GM19452 (cell line): ENCODE data around the gene RBM4.
"Not testable (repeated sequence)": the region's sequence is repeated elsewhere in the genome, so short reads cannot be mapped to it uniquely, and the experiment has no call there.

Experiments
- ATAC-seq: cut with Tn5 transposase; IDR thresholded peaks from one replicate; pipeline ENCODE4 v1.9.1; 2021; ENCODE audit not compliant: unreplicated experiment

The RBM4 gene

GRCh38 chr11:66616379-66617154 is 21.9 kb upstream of the RBM4 start, which contains the start of gene RBM14:
Gene RBM14 (plus strand): TSS chr11:66616630. CDS start chr11:66616721, 91 bp downstream.
- peak; percentile 78 for ATAC-seq

GRCh38 chr11:66617155-66617834 is 21.2 kb upstream of the RBM4 start:
- no peak for ATAC-seq

GRCh38 chr11:66619080-66619554 is 19.4 kb upstream of the RBM4 start:
- no peak for ATAC-seq

- no peak for ATAC-seq
Measured at GRCh38 chr11:66624450-66624849, 14.1 kb upstream of the RBM4 start.

DNA sequence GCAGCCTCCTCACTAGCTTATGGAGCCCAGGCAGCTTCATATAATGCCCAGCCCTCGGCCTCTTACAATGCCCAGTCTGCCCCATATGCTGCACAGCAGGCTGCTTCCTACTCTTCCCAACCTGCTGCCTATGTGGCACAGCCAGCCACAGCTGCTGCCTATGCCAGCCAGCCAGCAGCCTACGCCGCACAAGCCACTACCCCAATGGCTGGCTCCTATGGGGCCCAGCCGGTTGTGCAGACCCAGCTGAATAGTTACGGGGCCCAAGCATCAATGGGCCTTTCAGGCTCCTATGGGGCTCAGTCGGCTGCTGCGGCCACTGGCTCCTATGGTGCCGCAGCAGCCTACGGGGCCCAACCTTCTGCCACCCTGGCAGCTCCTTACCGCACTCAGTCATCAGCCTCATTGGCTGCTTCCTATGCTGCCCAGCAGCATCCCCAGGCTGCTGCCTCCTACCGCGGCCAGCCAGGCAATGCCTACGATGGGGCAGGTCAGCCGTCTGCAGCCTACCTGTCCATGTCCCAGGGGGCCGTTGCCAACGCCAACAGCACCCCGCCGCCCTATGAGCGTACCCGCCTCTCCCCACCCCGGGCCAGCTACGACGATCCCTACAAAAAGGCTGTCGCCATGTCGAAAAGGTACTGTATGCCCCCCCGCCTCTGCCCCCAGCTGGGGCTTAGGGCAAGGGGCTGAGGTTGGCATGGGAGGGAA is 13.3 kb upstream of the RBM4 start:
- no peak for ATAC-seq

GRCh38 chr11:66625752-66626149 is 12.8 kb upstream of the RBM4 start:
- ATAC-seq: no peak

DNA sequence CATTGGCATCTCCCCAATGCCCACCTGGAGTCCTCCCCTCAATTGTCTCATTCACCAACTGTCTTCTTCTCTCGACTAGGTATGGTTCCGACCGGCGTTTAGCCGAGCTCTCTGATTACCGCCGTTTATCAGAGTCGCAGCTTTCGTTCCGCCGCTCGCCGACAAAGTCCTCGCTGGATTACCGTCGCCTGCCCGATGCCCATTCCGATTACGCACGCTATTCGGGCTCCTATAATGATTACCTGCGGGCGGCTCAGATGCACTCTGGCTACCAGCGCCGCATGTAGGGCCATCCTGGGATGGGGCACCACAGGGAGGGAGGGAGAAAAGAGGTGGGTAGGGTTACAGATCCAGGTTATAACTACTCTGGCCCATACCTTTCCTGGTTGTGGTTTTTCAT is 12.1 kb upstream of the RBM4 start:
- no peak for ATAC-seq

DNA sequence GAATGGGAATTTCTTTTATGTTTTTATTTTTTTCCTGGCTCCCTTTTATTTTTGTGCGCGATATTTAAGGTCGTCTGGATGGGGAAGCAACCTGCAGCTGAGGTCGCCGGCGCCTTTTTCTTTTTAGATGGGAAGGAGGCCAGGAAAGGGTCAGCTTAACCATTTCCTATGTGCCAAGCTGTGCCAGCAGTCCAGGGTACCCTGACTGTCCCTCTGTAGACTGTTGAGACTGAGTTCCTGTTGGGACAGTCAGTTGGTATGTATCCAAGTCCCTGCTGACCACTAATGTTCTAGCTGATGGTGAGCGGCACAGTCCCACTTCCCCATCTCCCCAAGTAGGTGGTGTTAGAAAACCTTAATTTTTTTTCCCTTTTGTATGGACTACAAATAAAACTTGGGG is 11.6 kb upstream of the RBM4 start:
- no peak for ATAC-seq

GRCh38 chr11:66628061-66628603 is 10.4 kb upstream of the RBM4 start:
- no peak for ATAC-seq

- ATAC-seq: no peak
Measured at GRCh38 chr11:66629356-66629755, 9.1 kb upstream of the RBM4 start.

DNA sequence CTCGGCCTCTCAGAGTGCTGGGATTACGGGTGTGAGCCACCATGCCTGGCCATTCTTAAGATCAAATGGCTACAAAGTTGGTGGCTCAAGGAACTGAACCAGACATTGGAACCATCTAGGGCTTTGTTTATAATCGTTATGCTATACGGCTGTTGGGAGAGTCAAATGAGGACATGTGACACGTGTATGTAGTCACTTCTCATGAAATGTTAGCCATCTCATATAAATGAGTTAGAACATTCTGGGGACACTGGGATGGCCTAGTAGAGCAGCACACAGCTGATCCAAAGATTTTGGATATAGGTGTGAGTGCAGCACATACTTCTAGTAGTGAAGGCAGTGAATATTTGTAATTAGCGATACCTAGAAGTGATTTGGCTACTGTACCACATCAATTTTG is 6.6 kb upstream of the RBM4 start:
- no peak for ATAC-seq

- ATAC-seq: no peak
Measured at GRCh38 chr11:66632952-66633351, 5.6 kb upstream of the RBM4 start.

DNA sequence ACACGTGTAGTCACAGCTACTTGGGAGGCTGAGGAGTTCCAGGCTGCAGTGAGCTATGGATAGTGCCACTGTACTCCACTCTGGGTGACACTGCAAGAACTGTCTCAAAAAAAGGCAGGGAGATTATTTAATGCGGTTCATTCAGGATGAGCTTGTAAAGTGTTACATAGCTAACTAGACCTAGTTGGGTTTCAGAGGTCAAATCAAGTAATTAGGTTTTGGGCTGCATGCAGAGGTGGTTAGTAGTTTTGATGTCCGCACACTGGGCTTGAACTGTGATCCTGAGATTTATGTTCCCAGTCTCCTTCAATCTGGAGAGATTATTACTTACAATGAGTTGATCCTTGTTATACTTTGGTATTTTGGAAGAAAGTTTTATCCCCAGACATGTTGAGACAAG is 2.1 kb upstream of the RBM4 start:
- ATAC-seq: no peak

DNA sequence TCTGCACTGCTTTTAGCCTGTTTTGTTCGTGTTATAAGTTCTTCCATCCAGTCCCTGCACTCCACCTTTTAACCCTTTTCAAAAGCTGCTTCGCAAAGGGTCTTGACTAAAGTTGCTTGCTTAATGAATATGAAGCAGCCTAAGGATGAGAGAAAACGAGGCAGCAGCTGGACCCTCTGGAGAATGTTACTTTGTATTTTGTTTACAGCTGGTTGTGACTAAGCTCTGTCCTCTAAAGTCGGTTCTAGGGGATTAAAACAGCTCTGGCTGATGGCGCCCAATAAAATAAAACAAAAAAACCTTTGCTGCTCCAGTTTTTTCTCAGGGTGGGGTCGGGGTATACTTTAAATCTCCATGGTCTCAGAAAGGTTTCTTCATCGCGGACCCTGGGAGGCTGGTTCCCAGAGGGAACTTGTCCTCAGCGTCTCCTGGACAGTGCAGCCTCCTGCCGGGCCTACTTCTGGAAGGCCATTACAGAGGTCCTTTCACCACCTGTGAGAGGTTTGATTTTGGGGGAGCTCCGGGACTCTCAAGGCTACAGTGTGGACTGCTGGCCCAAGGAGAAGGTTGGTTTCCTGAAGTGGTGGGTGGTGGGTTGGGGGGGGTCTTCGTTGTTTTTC is 836 bp upstream of the RBM4 start:
- no peak for ATAC-seq

DNA sequence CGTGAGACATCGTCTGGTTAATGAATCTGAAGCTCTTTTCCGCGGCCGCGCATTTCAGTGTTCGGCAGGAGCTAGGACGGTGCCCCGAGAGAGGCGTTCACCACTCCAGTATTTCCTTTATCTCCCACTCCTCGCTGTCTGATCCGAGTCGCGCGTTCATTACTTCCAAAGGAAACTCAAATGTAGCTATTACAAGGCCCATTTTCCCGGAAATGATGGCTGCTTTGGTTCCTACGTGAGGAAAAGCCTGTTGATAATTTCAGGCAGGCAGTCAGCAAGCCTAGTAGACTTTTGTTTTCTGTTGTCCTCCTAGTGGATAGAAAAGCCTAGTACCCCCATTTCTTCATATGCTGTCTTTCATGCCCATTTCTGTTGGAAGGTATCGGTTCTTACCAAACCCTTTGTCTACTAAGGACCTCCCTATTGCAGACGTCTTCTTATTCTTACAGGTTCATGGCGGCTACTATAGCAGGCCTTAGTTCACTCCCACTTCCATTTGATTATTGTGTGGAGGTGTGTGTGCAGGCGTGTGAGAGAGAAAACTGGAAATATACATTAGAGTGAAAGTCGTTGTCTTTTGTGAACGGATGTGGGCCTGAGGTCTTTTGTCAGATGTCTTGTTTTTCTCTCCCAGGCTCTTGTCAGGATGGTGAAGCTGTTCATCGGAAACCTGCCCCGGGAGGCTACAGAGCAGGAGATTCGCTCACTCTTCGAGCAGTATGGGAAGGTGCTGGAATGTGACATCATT is 737 bp downstream of the RBM4 start:
- no peak for ATAC-seq

GRCh38 chr11:66639814-66640340 is 1.4 kb downstream of the RBM4 start:
- ATAC-seq: not testable (repeated sequence)

GRCh38 chr11:66641834-66642233 is 3.3 kb downstream of the RBM4 start:
- no peak for ATAC-seq

- ATAC-seq: no peak
Measured at GRCh38 chr11:66643745-66644437, 5.4 kb downstream of the RBM4 start.

- ATAC-seq: no peak
Measured at GRCh38 chr11:66646828-66647227, 8.3 kb downstream of the RBM4 start.
